Fibroblast of the conjunctiva (primary cell): Measurements from ENCODE around the gene OR4F15.
A peak's percentile ranks its signal among the peaks of the same experiment; 100 is the strongest.
"Not testable (repeated sequence)": the region's sequence is repeated elsewhere in the genome, so short reads cannot be mapped to it uniquely, and the experiment has no call there.

ENCODE experiments used
- DNase-seq: peaks from one replicate; pipeline ENCODE4 v3.0.0-alpha.2; 2010; ENCODE audit warnings: low read depth

Gene OR4F15

GRCh38 chr15:101811902-101812301 is at the start of gene OR4F15:
OR4F15 (plus strand) TSS chr15:101812202; CDS start chr15:101818187, 5,985 bp downstream.
- DNase-seq, result no peak

DNA sequence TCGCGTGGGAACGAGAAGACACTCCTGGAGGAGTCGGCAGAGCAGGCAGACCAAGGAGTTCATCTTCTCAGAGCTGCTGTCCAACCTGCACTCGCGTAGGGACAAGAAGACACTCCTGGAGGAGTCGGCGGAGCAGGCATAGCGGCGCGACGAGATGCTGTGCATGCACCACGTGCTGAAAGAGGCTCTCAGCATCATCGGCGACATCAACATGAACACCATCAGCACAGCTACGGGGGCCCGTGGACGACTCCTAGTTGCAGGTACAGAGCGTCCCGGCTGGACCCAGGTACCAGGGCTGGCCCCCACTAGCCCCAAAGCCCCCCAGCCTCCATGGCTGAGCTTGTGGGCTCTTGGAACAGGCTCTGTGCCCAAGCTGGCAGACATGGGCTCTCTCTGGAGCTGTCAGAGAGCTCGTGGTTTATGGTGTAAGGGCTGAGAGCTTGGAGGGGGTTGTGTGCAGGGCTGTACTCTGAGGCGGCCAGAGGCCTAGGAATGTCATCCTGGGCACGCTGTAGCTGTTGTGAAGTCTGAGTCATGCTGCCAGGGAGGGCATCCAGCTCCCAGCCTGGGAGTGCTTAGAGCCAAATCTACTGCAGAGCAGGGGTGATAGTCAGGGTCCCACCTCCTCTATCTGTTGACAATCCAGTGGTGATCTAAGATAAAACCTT is 47.2 kb upstream of the OR4F15 start:
- DNase-seq, result not testable (repeated sequence)

GRCh38 chr15:101765340-101765671 is 46.7 kb upstream of the OR4F15 start:
- not testable (repeated sequence) for DNase-seq

DNA sequence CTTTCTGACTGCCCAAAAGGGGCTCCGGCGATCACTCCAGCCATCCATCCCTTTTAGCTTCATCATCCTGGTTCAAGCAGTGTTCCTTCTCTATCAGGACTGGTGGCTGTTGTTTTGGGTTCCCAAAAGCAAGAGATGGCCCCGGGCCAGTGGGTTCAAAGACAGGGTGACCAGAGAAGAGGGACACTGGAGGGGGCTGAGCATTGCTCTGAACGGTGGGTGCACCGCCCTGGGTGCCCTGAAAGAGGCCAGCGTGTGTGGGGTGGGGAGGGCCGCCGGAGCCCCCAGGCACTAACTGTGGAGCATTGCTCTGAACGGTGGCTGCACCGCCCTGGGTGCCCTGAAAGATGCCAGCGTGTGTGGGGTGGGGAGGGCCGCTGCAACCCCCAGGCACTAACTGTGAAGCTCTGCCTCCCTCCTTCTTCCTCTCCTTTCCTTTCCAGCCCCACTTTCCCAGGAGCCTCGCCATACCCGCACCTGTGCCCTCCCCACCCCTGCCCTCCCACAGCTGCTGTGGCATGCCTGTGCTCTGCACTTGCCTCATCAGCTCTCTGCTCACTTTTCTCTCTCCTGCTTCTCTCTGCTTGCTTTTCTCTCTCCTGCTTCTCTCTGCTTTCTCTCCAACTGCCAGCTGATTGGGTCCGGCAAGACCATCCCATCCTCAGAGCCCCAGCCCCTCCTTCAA is 46.1 kb upstream of the OR4F15 start:
- DNase-seq, result no peak

DNA sequence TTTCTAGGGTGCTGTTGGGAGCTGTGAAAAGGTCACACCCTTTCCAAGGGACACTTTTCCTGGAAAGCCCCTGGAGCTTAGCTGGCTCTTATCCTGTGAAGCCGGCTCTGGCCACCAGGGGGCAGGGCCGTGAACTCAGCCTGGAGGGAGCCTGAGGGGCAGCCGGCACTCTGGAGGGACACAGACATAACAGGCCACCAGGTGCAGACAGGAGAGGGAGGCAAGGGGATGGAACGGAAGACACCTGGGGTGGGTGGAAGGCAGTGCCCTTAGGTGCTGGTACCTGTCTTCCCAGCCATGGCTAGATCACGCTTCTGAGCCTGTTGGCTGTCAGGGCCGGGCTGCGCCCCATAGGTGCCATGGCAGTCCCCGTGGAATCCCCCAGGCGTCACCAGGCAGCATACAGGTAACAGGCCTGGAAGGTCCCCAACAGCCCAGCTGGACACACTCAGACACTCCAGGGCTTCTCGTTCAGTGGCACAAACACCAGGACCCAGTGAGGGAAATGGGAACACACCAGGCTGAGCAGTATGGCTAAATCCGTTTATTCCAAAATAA is 44.8 kb upstream of the OR4F15 start:
- not testable (repeated sequence) for DNase-seq

- DNase-seq, result no peak
Observed at GRCh38 chr15:101772921-101773320, 39.1 kb upstream of the OR4F15 start.

DNA sequence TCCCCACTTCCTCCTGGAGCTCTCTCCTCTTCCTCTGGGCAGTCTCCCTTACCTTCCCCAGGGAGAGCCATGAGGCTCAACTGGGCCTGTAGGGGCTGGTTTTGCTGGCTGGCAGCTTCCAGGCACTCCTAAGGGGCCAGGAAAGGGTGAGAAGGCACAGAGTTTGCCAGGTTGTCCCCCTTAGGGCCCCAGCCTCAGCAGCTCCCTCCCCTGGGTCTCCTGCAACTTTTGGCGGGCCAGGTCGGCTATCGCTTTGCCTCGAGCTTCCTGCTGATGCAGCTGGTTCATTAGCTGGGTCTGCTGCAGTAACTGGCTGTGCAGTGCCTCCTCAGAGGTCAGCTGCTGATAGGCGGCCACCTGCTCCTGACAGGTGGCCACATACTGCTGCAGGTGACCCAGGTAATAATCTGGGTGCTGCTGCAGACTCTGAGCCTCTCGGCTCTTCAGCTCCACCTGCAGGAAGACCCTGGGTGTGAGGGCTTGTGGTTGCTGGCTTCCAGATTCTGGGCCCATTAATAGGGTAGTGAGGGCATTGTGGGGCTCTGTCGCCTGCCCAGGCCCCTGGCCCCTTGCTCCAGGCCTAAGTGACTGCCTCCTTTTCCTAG is 38.4 kb upstream of the OR4F15 start:
- DNase-seq, result no peak

DNA sequence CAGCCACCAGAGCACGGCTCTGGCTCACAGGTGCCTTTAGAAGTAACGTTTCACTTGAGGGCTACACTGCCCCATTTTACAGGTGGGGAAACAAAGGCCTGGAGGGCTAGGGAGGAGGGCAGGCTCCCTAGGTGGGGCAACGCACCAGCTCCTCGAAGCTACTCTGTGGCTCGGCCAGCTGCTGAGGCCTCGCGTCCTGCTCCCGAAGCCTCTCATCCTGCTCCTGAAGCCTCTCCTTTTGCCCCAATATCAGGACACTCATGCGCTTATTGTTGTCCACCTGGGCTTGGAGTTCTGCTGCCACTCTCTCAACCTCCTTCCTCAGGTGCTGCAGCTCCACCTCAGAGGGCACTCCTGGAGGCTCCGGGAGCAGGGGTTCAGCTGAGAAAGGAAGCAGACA is 36.9 kb upstream of the OR4F15 start:
- DNase-seq, result no peak

GRCh38 chr15:101778576-101778975 is 33.4 kb upstream of the OR4F15 start:
- not testable (repeated sequence) for DNase-seq

- DNase-seq, result not testable (repeated sequence)
Observed at GRCh38 chr15:101780225-101780624, 31.8 kb upstream of the OR4F15 start.

DNA sequence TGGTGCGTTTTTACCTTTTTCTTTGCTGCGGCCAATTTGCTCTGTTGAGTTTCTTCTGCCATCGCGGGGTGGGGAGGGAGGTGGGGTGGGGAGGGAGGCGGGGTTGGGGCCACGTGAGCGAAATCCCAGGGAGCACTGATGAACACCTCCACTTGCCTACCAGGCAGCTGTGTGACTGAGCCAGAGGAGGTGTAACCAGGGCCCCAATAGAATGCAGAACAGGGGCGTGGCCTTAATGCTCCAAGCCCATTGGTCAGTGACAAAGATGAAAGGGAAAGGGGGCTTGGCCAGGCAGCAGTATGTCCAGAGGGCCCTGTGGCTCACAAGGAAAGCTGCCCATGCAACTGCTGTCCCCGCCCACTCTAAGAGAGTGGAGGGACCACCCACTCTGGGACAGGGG is 30.1 kb upstream of the OR4F15 start:
- DNase-seq, result no peak

- no peak for DNase-seq
Observed at GRCh38 chr15:101784644-101785043, 27.4 kb upstream of the OR4F15 start.

DNA sequence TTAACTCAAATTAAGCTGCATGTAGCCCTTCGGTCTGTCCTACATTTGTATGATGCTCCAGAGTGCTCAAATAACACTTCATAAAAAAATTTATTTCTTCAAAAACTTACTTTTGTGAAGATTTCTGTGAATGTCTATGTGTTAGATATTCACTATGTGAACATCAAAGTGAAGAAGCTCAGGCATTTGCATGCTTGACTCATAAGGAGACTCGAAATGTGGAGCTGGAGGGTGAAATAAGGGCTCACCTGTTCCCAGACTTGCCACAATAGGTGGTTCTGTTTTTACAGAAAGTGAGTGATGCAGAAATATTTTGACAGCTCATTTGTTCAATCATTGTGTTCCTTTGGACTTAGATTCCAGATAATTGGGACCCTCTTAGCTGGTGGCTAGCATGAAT is 25.6 kb upstream of the OR4F15 start:
- not testable (repeated sequence) for DNase-seq

GRCh38 chr15:101788001-101788400 is 24.0 kb upstream of the OR4F15 start:
- not testable (repeated sequence) for DNase-seq

DNA sequence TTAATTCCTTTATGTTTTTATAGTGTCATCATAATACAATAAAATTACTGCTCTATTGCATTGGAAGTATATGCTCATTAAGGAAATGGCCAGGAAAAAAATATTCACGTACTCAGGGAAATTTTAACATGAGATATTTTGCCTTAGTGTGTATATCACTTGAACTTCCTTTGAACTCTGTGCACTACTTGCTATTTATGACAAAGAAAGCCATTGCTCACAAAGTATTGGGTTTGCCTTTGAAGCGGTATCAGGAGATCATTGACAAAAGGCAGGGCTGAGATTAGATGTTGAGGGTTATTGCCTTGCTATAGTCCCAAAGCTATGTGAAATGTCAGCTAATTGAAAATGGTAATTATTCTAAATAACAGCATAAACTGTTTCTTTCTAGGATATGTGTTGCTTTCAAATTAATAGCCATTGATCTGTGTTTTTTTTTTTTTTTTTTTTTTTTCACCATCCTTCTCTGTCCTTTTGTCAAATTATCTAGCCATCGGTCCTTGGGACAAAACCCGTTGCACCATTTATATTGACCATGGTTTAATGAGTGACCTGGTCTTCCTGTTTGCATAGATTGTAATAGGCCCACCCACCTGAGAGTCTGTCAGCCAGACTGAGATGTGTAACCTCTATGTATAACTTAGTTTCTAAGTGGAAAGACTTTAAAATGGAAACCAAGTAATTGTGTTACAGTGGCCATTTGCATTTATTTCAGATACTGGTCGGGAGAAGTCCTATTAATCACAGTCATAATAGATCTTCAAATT is 23.3 kb upstream of the OR4F15 start:
- DNase-seq, result not testable (repeated sequence)

DNA sequence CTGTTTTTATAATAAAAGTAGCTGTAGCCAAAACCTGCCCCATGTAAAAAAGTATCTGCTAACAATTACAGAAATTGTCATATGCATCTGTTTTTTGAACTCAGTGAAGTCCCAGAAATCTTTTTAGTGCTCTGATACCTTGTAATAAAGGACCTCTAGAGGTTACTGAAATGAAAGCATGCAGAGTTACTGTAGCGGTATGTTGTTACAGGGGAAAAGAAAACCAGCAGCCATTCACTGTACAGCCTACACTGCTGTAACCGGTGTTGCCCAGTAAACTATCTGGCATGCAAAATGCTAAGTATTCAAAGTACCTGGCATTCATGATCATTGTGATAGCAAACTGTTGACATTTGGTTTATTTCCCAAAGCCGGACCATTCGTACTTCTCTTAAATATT is 21.3 kb upstream of the OR4F15 start:
- DNase-seq, result not testable (repeated sequence)

- not testable (repeated sequence) for DNase-seq
Observed at GRCh38 chr15:101793981-101794380, 18.0 kb upstream of the OR4F15 start.

GRCh38 chr15:101795455-101795854 is 16.5 kb upstream of the OR4F15 start:
- DNase-seq, result peak; percentile 49

- no peak for DNase-seq
Observed at GRCh38 chr15:101799665-101800064, 12.3 kb upstream of the OR4F15 start.

- no peak for DNase-seq
Observed at GRCh38 chr15:101801048-101801447, 11.0 kb upstream of the OR4F15 start.

- DNase-seq, result no peak
Observed at GRCh38 chr15:101803209-101803608, 8.8 kb upstream of the OR4F15 start, which contains the start of gene OR4F6. OR4F6 (plus strand) TSS chr15:101803509; CDS start chr15:101805720, 2,211 bp downstream.

GRCh38 chr15:101803676-101804075 is 8.3 kb upstream of the OR4F15 start:
- DNase-seq, result no peak
